ENCODE measurements around the gene CGB8.

DNA sequence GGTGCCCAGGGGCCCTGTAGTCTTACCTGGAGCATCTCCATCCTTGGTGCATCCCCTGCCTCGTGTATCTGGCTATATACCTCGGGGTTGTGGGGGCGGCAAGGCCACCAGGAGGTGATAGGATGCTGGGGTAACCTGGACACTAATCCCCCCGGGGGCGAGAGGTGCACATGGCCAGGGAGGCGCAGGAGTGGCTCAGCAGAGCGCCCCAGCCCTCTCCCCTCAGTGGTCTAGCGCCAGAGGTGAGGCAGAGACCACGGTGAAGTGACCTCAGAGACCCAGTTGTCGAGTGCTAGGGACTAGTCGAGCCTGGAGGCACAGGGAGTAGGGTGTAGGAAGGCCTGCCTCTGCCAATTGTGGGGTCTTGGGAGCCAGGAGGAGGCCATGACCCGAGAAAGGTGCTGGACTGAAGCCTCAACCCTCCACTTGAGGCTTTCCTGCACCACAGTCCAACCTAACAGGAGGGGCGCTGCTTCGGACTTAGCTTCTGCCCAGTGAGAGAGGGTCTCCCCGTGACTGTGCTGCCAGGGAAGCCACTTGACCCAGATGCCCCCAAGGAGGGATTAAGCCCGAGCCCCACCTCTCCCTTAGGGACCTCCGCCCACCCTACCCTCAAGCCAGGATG is 31.8 kb downstream of the CGB8 start, which contains the start of gene LHB:
- TF ChIP-seq, protein P1, sequence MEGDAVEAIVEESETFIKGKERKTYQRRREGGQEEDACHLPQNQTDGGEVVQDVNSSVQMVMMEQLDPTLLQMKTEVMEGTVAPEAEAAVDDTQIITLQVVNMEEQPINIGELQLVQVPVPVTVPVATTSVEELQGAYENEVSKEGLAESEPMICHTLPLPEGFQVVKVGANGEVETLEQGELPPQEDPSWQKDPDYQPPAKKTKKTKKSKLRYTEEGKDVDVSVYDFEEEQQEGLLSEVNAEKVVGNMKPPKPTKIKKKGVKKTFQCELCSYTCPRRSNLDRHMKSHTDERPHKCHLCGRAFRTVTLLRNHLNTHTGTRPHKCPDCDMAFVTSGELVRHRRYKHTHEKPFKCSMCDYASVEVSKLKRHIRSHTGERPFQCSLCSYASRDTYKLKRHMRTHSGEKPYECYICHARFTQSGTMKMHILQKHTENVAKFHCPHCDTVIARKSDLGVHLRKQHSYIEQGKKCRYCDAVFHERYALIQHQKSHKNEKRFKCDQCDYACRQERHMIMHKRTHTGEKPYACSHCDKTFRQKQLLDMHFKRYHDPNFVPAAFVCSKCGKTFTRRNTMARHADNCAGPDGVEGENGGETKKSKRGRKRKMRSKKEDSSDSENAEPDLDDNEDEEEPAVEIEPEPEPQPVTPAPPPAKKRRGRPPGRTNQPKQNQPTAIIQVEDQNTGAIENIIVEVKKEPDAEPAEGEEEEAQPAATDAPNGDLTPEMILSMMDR (IDR thresholded peaks at IDR 0.05; ENCODE audit: insufficient read depth, low read depth, low read length): no peak
- TF ChIP-seq EZH2 (IDR thresholded peaks at IDR 0.05; ENCODE audit: insufficient read depth, low read length): no peak
